ENCODE data around the gene CREB5. TPM values are rescaled to one million over a fixed set of nuclear protein-coding genes. Genes with fewer than 3 reads are reported as not detected.

Gene CREB5
- total and polyA plus RNA-seq, 2 donors (not counting 3 experiments of a cell fraction or from before 2014, with no cell fraction given): 19.6 to 28.4 TPM

DNA sequence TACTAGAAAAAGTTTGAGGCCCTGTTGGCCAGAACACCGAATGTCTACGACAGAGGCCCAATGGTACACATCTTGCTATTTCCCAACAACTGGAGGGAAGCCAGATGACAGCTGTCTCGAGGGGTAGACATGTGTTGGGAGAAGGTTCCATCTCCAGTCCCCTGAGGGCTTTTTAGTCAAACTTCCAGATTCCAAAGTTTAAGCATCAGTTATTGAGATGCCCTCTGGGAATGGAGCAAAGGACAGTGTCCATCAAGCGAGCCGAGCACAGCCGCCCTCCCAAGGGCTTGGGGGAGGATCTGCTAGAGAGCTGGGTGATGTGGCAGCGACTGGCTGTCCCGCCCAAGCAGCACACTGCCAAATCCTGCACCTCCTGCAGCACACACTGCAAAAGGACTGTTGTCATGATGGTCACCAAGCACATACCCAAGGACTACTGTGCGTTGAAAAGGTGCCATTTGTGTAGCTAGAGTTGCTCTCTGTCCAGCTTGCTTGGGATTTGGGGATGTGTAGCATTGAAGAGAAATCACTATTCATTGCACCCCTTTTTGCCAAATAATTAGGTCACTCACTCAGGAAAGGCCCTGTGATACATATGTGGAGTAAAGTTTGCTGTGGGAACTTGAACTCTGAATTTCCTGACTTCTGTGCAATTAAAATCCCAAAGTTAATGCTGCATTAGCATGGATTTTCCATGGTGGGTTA is 381.2 kb downstream of the CREB5 start:
- Histone ChIP-seq H3K4me1 (ENCODE audit: control insufficient read depth, extremely low read depth, insufficient read depth, low read length) (no peaks in the 10 kb centered on the region), H3K27ac (ENCODE audit: insufficient read depth, low read depth, low read length) (no peak overlapping the region), H3K9me3 (replicated peaks; ENCODE audit: control insufficient read depth, insufficient read depth, low read length) (no peaks in the 10 kb centered on the region), H3K27me3 (ENCODE audit: control insufficient read depth in 2 of 2, insufficient read depth in 2 of 2, low read length in 2 of 2) (no peaks in the 10 kb centered on the region), H2AFZ (ENCODE audit: low read depth, low read length) (no peak overlapping the region), H4K20me1 (replicated peaks; ENCODE audit: control insufficient read depth, extremely low read depth, insufficient read depth, low read length) (no peaks in the 10 kb centered on the region), H3K9me1 (replicated peaks; ENCODE audit: control insufficient read depth, extremely low read depth, insufficient read depth, low read length) (no peaks in the 10 kb centered on the region), H3K9ac (replicated peaks; ENCODE audit: extremely low read depth, insufficient read depth, low read length) (no peak overlapping the region), H3K79me2 (ENCODE audit: control insufficient read depth, insufficient read depth, low read length) (no peaks in the 10 kb centered on the region), H3K36me3 (ENCODE audit: control insufficient read depth in 2 of 2, extremely low read depth in 1 of 2, insufficient read depth in 2 of 2, low read length in 2 of 2) (peaks cover 0 to 1% of the 10 kb centered on the region in 2 experiments), H3K4me2 (ENCODE audit: insufficient read depth, low read length) (no peak overlapping the region), H3K4me3 (replicated peaks in 1 of 3; ENCODE audit: insufficient read depth in 1 of 3, low read depth in 1 of 3, low read length in 3 of 3) (no peak overlapping the region)
- intact Hi-C loops (cut with micrococcal nuclease) (no loop called here), dilution Hi-C loops (cut with MboI; ENCODE audit: extremely low pct_ligation_motif_present, low sequenced_read_pairs) (no loop called here)
- no peak for TF ChIP-seq POLR2AphosphoS5 (IDR thresholded peaks at IDR 0.05; ENCODE audit: insufficient read depth, low read depth, low read length)
- TF ChIP-seq, protein P1, sequence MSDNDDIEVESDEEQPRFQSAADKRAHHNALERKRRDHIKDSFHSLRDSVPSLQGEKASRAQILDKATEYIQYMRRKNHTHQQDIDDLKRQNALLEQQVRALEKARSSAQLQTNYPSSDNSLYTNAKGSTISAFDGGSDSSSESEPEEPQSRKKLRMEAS (IDR thresholded peaks at IDR 0.05; ENCODE audit: insufficient read depth, insufficient read length): no peak
- no peak for TF ChIP-seq GATA2 (IDR thresholded peaks at IDR 0.05; ENCODE audit: insufficient read depth, insufficient read length, low read depth, low read length)
- no peak for TF ChIP-seq EZH2 (IDR thresholded peaks at IDR 0.05; ENCODE audit: borderline replicate concordance, low read depth, low read length, severe bottlenecking)
- TF ChIP-seq, protein P2, sequence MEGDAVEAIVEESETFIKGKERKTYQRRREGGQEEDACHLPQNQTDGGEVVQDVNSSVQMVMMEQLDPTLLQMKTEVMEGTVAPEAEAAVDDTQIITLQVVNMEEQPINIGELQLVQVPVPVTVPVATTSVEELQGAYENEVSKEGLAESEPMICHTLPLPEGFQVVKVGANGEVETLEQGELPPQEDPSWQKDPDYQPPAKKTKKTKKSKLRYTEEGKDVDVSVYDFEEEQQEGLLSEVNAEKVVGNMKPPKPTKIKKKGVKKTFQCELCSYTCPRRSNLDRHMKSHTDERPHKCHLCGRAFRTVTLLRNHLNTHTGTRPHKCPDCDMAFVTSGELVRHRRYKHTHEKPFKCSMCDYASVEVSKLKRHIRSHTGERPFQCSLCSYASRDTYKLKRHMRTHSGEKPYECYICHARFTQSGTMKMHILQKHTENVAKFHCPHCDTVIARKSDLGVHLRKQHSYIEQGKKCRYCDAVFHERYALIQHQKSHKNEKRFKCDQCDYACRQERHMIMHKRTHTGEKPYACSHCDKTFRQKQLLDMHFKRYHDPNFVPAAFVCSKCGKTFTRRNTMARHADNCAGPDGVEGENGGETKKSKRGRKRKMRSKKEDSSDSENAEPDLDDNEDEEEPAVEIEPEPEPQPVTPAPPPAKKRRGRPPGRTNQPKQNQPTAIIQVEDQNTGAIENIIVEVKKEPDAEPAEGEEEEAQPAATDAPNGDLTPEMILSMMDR (IDR thresholded peaks at IDR 0.05; ENCODE audit: extremely low read depth in 1 of 2, insufficient read depth in 1 of 2, low read depth in 1 of 2, low read length in 2 of 2): no peak
- TF ChIP-seq JUN (IDR thresholded peaks at IDR 0.05; ENCODE audit: borderline replicate concordance, insufficient read depth, insufficient read length, low read depth): no peak
- no peak for TF ChIP-seq POLR2A (IDR thresholded peaks at IDR 0.05; ENCODE audit: low read depth, low read length)
- no peak for TF ChIP-seq MYC (IDR thresholded peaks at IDR 0.05; ENCODE audit: low read depth, low read length)
- no peak for TF ChIP-seq FOS (IDR thresholded peaks at IDR 0.05; ENCODE audit: borderline replicate concordance, insufficient read depth, low read length)
- DNase-seq (ENCODE audit: low read depth, low spot score) (no peak), FAIRE-seq (no peak)
- no TSS peak for BruUV-seq (replicated peaks)
- POLR2A ChIA-PET: no interaction called here
- CTCF ChIA-PET: no interaction called here

All from endothelial cell of umbilical vein (primary cell).